ENCODE measurements around the gene CFAP299. TPM values are rescaled to one million over a fixed set of nuclear protein-coding genes. Genes with fewer than 3 reads are reported as not detected.

CFAP299 gene
- total RNA-seq, 4 donors from 2014 or later = 5.1 TPM; not detected in 3

DNA sequence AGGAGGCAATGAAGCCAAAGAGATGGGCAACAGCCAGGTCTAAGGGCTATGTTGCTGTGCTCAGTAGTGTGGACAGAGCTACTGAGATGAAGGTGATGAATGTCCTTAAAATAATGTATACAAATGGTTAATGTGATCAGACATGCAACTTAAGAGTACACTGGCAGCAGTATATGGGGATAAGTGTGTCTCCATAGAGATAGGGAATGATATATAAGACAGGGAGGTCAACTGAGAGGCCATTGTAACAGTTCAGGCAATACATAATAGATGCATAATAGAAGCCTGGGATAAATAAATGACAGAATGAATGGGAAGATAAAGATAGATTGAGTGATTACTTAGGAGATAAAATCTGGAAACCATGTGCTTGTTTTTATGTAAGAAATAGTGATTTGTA, 250.0 kb downstream of the CFAP299 start:
- Histone ChIP-seq H3K9me3 (no peaks in the 10 kb centered on the region), H3K36me3 (no peaks in the 10 kb centered on the region), H3K4me3 (no peak overlapping the region), H3K4me1 (no peaks in the 10 kb centered on the region), H3K27ac (no peak overlapping the region), H3K27me3 (no peaks in the 10 kb centered on the region)
- ATAC-seq = no peak
- no peak for TF ChIP-seq EP300 (IDR thresholded peaks at IDR 0.05)
- TF ChIP-seq, protein P1, sequence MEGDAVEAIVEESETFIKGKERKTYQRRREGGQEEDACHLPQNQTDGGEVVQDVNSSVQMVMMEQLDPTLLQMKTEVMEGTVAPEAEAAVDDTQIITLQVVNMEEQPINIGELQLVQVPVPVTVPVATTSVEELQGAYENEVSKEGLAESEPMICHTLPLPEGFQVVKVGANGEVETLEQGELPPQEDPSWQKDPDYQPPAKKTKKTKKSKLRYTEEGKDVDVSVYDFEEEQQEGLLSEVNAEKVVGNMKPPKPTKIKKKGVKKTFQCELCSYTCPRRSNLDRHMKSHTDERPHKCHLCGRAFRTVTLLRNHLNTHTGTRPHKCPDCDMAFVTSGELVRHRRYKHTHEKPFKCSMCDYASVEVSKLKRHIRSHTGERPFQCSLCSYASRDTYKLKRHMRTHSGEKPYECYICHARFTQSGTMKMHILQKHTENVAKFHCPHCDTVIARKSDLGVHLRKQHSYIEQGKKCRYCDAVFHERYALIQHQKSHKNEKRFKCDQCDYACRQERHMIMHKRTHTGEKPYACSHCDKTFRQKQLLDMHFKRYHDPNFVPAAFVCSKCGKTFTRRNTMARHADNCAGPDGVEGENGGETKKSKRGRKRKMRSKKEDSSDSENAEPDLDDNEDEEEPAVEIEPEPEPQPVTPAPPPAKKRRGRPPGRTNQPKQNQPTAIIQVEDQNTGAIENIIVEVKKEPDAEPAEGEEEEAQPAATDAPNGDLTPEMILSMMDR (IDR thresholded peaks at IDR 0.05) = no peak
- TF ChIP-seq POLR2A (IDR thresholded peaks at IDR 0.05) = no peak
- no peak for TF ChIP-seq POLR2AphosphoS5 (IDR thresholded peaks at IDR 0.05)

DNA sequence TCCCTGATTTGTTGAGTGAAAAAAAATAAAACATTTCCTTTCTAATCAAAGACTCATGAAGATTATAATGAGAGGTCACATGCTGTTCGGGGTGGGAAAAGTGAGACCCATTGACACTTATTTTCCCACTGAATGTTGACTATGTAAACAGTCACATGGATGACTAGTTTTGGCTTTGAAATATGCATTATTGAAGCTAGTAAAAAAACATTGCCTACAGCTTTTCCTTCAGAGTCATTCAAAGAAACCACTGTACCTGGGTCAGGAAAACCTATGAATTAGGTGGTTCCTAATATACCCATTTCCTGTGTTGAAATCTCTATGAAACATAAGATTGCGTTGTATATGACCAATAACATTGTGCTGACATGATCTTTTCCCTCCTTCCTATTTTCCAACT, 251.2 kb downstream of the CFAP299 start:
- Histone ChIP-seq H3K36me3 (no peaks in the 10 kb centered on the region), H3K27me3 (no peaks in the 10 kb centered on the region), H3K4me3 (no peak overlapping the region), H3K9me3 (no peaks in the 10 kb centered on the region), H3K27ac (no peak overlapping the region), H3K4me1 (no peaks in the 10 kb centered on the region)
- no peak for ATAC-seq
- 89 to 94% methylated on average over 2 of the region's 2 CpGs for WGBS, 2 donors (ENCODE audit: low coverage in 1 of 2)
- TF ChIP-seq, protein P1 (IDR thresholded peaks at IDR 0.05) = no peak
- TF ChIP-seq POLR2A (IDR thresholded peaks at IDR 0.05) (no peak), EP300 (IDR thresholded peaks at IDR 0.05) (no peak), POLR2AphosphoS5 (IDR thresholded peaks at IDR 0.05) (no peak)

DNA sequence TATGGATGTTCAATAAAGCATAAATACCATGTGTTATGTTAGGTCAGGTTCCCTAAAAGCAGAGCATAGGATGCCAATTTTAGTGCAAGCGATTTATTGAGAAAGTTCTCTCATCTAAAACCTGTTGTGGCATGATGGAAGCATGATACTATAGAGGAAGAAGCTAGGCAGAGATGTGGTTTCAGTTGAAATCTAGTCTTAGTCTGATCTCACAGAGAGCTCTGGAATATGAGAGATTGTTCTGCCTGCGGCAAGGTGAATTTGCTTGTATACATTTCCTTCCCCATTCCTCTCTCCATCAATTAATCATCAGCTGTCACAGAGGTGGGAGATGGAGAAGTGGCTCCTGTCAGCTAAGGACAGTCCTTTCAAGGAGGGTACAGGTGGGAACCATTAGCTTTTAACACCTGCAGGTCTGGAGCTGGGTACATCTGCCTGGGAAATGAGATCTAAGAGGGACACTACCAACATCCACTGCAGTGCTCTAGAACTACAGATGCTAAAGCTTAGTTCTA, 252.4 kb downstream of the CFAP299 start:
- Histone ChIP-seq H3K9me3 (no peaks in the 10 kb centered on the region), H3K27me3 (no peaks in the 10 kb centered on the region), H3K4me3 (no peak overlapping the region), H3K27ac (no peak overlapping the region), H3K4me1 (no peaks in the 10 kb centered on the region), H3K36me3 (no peaks in the 10 kb centered on the region)
- 43 to 61% methylated on average over 1 to 2 of the region's 2 CpGs for whole genome bisulfite sequencing, 2 donors (ENCODE audit: low coverage in 1 of 2)
- ATAC-seq = no peak
- no peak for TF ChIP-seq POLR2A (IDR thresholded peaks at IDR 0.05)
- no peak for TF ChIP-seq EP300 (IDR thresholded peaks at IDR 0.05)
- TF ChIP-seq POLR2AphosphoS5 (IDR thresholded peaks at IDR 0.05) = no peak
- TF ChIP-seq, protein P1 (IDR thresholded peaks at IDR 0.05) = no peak

DNA sequence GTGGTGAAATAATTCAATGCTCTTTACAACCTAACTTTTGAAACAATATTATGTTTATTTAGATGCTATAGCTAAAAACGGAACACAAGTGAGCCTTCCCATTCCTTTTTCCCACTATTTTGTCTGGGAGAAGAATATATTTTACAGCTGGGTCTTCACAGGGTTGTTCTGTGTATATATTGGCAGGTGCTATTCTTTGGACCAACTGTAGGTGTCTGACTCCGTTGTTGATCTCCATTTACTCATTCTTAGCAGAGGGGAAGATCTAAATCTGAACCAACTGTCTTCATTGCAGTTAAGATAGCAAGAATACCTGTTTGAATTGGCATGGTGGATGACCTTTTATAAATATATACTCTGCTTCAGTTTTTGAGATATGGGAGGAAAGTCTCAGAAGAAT, 257.4 kb downstream of the CFAP299 start:
- WGBS, 2 donors (ENCODE audit: low coverage in 1 of 2) = 34 to 54% methylated on average over 2 of the region's 2 CpGs
- Histone ChIP-seq H3K27ac (no peak overlapping the region), H3K36me3 (no peaks in the 10 kb centered on the region), H3K27me3 (no peaks in the 10 kb centered on the region), H3K9me3 (no peaks in the 10 kb centered on the region), H3K4me3 (no peak overlapping the region), H3K4me1 (no peaks in the 10 kb centered on the region)
- ATAC-seq = no peak
- TF ChIP-seq, protein P1 (IDR thresholded peaks at IDR 0.05) = no peak
- TF ChIP-seq POLR2A (IDR thresholded peaks at IDR 0.05) = no peak
- no peak for TF ChIP-seq POLR2AphosphoS5 (IDR thresholded peaks at IDR 0.05)
- TF ChIP-seq EP300 (IDR thresholded peaks at IDR 0.05) = no peak

DNA sequence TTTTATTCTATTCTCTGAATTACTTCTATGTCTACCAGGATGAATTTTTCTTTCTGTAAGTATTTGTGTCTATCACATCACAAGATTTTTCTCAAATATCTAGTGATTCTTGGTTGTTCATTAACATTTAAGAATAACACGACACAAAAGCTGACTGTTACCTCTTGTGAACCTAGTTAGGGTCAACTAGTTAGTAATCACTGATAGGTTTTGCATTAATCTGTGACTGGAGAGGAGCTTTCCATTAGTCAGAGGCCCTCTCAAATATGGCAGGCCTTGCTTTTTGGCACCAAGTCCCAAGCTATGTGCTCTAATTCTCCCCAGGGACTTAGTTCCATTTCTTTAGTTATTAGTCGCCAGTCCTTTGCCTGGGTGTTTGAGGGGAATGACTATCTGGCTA, 259.2 kb downstream of the CFAP299 start:
- Histone ChIP-seq H3K27ac (no peak overlapping the region), H3K36me3 (no peaks in the 10 kb centered on the region), H3K4me3 (no peak overlapping the region), H3K4me1 (no peaks in the 10 kb centered on the region), H3K27me3 (no peaks in the 10 kb centered on the region), H3K9me3 (no peaks in the 10 kb centered on the region)
- no peak for ATAC-seq
- TF ChIP-seq POLR2AphosphoS5 (IDR thresholded peaks at IDR 0.05) (no peak), EP300 (IDR thresholded peaks at IDR 0.05) (no peak), POLR2A (IDR thresholded peaks at IDR 0.05) (no peak)
- TF ChIP-seq, protein P1 (IDR thresholded peaks at IDR 0.05) = no peak
- WGBS, 2 donors (ENCODE audit: low coverage in 1 of 2) = 90 to 94% methylated on average over 2 of the region's 2 CpGs

Measured in gastroesophageal sphincter (tissue), 4 donors.